Embryonic facial prominence (tissue), 1 donor: ENCODE measurements around the gene CIBAR2.
"Not testable (repeated sequence)": the region's sequence is repeated elsewhere in the genome, so short reads cannot be mapped to it uniquely, and the experiment has no call there.

Experiments used
- DNase-seq: peaks from one replicate; pipeline ENCODE4 v3.0.0-alpha.2; 2016; ENCODE audit errors: extremely low spot score

CIBAR2 gene

DNA sequence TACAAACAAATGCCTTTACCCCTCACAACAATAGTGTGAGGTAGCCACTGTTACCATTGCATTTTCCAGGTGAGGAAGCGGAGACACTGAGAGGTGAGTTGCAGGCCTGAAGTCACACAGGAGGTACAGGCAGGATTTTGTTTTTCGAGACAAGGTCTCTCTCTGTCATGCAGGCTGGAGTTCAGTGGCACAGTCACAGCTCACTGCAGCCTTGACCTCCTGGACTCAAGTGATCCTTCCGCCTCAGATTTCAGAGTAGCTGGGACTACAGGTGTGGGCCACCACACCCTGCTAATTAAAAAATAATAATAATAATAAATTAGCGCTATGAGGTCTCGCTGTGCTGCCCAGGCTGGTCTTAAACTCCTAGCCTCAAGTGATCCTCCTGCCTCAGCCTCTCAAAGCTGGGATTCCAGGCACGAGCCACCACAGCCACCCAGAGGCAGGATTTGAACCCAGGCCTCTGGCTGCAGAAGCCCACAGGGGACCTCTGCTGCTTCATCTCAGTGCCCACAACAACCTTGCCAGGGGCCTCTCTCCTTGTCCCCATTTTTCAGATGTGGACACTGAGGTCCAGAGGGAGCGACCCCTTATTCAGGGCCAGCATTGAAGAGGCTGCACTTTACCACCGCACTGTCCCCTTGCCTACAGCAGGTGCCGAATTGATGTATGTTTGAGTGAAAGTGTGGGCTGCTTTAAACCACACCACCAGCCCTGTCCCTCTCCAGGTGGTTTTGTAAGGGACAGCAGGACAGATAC is 16.0 kb upstream of the CIBAR2 start:
- no peak for DNase-seq

DNA sequence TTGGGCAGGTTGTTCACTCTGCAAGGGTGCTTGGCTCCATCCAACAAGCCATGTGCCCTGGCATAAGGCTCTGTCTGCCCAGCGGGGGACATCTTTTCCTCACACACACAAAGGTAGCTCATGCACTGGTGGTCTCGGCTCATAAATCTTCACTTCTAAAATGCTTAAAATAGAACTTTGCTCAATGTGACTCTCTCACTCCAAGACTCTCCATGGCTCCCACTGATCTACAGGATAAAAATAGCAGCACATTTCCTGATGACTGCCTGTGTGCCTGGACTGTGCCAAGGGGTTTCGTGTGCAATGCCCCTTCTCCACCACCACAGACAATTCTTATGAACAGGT is 15.1 kb upstream of the CIBAR2 start:
- no peak for DNase-seq

DNA sequence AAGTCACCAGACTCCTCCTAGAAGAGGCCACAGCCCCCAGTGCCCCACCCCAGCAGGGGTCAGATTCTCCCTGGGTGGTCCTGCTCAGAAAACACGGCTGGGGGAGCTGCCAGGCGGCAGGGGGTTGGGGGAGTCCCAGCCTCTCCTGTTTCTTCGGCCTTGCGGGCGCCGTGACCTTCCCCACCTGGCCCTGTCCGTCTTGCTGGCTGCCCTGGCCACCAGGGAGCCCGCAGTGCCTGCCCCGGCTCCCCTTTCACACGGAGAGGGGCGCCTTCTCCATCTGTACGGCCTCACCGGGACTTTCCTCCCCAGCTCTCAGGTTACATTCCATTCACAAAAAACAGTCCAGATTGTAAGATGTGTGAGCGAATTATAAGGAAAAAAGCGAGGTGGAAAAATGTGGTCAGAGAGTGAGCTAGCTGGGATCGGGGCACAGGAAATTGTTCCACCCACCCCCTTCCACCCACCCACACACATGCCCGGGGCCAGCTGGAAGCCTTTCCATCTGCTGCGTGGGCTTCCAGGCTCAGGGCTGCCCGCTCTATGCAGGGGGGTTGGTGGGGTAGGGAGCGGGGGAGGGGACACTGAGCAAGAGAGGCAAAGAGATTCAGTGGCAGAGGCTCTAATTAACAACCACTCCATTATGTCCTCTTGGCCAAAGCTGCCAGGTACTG is 14.6 kb upstream of the CIBAR2 start:
- DNase-seq, result peak; percentile 80

DNA sequence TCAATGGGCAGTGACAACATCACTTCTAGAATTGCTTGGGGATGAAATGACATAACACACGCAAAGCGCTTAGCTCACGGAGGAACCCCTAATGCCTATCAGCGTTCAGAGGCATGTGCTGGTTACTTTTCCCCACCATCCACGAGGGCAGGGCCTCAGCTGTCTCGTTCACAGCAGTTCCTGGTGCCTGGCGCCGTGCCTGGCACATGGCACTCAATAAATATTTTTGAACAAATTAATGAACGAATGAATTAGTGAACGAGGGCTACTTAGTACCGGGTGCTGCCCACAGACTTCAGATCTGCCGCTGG is 14.1 kb upstream of the CIBAR2 start:
- no peak for DNase-seq

DNA sequence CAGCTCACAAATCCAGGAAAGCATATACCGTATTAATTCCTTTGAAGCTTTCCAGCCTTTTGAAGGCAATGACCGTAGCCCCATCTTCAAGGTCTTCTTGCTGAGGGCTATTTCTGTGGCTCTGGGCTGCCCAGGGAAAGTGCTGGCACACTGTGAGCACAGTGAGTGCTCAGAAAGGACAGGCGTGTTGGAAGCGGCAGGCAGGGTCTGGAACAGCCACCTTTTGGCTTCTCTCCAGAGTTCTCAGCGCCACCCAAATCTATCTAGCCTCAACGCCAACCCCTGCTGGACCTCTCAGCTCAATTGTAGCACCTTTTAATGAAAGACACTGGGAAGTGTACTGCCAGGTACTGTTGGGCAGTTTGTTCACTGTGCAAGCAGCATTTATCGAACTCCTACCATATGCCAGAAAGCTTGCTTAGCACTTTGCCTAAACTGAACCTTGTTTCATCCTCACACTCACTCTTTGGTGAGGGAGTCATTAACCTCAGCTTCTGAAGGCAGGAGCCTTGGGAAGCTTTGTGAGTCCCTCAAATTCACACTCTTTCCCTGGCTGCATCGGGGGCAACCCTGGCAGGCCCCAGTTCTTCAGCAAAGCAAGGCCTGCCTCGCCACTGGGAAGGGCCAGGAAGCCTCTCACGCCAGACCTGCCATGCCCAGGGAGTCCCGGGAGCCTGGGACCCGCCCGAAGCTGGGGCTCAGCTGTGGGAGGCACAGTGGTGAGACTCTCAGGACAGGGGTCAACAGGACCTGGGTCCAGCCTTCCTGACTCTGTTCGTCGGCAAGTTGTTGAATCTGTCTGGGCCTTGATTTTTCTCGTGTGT is 13.5 kb upstream of the CIBAR2 start:
- no peak for DNase-seq

DNA sequence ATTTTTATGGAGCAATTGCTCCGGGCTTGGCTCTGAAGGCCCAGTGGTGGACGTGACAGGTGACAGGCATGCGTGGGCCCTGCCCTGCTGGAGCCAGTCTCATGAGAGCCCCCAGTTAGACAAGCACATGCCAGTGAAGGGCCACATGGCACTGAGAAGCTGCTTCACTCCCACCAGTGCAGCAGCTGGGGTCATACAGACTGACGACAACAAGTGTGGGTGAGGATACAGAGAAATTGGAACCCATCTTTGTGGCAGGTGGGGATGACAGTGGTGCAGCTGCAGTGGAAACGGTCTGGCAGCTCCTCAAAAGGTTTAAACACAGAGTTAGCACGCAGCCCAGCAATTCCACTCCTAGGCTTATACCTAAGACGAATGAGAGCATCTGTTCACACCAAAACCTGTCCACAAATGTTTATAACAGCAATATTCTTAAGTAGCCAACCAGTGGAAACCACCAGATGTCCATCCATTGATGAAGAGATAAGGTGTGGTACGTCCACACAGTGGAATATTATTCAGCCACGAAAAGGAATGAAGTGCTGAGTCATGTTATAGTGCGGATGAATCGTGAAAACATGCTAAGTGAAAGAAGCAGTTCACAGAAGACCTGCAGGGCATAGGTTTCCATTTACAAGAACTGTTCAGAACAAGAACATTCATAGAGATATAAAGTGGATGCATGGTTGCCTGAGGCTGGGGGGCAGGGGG is 12.5 kb upstream of the CIBAR2 start:
- no peak for DNase-seq

DNA sequence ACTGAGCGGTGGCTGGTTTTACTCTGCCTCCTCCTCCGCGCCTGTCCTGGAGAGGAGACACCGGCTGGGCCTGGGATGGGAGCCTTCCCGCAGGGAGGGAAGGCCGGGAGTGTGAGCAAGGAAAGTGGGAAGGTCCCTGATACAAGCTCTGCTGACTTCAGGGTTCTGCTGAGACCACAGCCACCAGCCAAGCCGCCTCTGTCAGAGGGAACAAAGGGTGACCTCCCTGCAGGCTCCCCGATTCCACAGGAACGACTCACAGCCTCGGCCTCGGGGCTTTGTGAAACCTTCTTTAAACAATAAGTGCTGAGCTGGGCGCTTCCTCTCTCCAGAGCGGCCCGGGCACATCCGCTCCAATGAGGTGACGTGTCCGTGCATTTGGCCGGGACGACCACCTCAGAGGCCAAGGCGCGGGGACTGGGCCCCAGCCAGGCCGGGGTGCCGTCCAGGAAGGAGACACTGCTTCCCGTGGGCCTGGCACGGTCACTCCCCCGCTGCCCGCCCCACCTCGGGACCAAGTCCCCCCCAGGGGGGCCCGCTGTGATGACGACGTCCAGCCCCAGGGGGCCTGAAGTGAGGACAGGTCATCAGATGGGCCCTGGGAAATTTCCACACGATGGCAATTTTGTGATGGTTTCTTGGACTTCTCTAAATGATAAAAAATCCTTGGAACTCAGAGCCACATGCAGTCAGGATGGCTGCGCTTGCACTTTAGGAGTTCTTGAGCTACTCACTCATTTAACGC is 11.8 kb upstream of the CIBAR2 start:
- DNase-seq, result no peak

DNA sequence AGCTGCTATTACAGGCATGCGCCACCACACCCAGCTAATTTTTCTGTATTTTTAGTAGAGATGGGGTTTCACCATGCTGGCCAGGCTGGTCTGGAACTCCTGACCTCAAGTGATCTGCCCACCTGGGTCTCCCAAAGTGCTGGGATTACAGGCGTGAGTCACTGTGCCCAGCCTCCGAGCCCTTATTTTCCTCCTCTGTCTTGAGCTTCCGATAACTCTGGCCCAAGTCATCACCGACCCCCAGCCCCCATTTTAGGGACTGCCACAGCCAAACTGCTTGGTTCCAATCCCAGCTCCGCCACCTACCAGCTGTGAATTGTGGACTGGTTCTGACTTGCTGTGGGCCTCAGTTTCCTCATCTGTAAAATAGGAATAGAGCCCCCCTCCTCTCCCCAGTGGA is 11.2 kb upstream of the CIBAR2 start:
- not testable (repeated sequence) for DNase-seq

DNA sequence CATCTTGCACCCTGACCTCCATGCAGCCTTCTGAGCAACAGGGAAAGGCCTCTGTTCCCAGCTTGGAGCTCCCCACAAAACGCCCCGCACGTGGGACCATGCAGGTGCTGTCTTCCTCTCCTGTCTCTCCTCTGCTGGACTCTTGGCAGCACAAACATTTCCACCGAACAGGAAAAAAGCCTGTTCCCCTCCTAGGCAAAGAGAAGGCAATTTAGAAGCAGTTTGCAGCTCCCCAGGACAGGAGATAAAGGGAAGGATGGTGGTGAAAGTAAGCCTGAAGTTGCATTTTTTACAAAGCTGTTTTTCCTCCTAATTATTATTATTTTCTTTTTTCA is 7.7 kb upstream of the CIBAR2 start:
- DNase-seq, result no peak

DNA sequence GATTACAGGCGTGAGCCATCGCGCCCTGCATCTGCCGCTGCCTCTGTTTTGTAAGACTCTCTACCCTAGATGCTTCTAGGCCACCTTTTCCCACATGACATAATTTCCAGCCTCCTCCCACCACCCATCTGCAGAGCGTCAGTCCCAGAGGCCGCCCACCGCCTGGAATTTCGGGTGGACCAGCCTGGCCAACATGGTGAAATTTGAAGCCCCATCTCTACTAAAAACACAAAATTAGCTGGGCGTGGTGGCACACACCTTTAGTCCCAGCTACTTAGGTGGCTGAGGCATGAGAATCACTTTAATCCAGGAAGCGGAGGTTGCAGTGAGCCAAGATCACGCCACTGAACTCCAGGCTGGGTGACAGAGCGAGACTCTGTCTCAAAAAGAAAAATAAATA is 5.1 kb upstream of the CIBAR2 start:
- no peak for DNase-seq

DNA sequence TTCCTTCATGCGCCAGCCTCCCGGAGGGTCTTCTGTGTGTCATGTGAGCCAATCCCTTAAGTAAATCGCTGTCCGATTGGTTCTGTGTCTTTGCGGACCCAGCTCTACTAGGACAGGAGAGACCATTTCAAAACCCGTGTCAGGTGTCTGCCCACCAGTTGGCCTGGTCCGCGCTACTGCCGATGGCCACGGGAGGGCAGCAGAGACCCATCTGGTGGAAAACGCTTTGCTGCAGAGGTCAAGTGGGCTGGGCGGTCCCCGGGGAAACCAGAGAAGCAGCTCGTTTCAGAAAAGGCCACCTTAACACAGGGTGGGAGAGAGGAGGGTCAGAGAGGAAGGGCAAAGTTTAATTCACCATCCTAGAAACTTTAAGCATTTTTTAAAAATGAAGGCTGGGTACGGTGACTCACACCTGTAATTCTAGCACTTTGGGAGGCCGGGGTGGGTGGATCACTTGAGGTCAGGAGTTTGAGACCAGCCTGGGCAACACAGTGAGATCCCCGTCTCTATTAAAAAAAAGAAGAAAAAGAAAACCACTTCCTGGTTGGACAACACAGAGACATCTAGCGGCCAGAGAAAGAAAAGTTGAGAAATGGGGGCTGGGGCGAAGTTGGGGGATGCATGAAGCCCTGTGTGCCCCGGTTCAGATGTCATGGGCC is 2.8 kb upstream of the CIBAR2 start:
- no peak for DNase-seq

DNA sequence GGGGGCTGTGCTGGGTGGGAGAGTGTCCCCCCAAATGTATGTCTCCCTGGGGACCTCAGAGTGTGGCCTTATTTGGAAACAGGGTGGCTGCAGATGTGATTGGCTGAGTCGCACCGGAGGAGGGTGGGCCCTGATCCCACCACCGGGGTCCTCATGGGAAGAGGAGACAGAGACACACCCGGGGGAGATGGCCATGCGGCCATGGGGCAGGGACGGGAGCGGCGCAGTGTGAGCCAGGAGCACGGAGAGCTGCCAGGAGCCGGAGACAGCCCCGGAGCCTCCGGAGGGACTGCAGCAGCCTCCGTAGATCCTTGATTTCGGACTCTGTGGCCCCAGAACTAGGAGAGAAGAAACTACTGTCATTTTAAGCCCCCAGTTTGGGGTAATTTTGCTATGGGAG is 1.6 kb upstream of the CIBAR2 start:
- DNase-seq, result no peak

DNA sequence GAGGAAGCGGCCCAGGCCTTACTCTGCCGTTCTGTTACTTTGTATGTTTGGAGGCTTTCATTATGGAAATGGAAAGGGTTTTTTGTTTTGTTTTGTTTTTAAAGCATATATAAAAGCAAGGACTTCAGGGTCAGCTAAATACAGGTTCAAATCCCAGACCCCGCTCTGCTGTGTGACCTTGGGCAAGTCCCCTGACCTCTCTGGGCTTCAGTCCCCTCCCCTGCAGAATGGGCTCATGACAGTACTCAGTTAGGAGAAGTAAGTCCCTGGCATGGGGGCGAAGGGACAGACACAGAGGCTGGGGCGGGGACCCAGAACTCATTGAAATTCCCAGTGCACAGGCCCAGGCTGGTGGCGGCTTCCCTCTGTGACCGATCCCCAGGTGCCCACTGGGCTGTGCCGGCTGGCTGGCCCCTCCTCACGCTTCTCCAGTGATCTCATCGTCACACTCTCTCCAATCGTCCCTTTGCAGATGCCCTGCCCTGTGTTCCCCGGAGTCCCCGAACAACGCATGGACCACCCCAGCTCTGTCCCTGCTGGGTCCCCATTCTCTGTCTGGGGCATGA is 979 bp upstream of the CIBAR2 start:
- no peak for DNase-seq

DNA sequence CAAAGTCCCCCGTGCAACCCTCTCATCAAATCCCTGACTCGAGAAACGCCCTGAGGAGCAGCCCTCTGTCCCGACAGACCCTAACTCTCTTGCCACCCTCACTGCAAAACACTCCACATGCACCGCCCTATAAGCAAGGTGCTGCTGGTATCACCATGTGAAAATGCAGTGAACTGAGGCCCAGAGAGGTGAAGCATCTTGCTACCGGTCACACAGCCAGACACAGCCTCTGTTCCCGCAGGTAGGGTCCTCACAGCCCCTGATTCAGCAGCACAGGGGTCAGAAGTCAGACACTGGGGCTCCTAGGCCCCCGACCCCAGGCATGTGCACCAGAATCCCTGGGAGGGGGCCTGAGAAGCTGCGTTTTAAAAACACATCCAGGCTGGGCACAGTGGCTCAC is 1.1 kb downstream of the CIBAR2 start:
- DNase-seq, result no peak

DNA sequence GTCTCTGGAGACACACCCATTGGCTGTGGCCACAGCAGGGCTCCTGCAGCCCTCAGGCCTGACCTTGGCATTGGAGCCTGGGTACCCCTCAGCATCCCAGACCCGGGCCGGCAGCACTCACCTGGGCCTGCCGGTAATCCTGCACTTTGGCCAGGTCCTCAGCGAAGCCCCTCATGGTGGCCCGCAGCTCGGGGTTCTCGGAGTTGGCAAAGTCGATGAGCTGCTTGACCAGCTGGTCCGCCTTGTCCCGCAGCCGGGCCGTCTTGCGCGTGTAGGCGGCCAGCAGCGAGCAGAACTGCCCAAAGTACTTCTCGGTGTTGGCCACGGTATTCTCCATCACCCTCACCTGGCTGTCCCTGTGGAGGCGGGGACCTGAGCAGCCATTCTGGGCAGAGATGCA is 2.2 kb downstream of the CIBAR2 start:
- no peak for DNase-seq

DNA sequence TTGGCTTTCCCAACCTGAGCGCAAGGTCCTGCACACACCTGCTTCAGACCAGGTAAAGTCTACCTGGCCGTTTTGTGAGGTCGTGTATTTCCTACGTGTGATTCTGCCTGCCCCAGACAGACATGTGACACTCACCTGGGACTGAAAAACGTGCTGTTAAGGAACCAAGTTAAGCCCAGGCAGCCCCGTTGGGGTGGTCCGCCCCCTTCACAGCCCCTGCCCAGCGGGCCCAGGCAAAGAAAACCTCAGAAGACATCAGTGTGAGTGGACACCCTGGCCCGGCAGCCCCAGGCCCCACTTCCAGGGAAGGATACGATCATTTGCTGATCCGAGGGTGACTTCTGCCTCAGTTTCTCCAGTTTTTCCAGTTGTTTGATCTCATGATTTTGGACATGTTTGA is 4.7 kb downstream of the CIBAR2 start:
- DNase-seq, result no peak

DNA sequence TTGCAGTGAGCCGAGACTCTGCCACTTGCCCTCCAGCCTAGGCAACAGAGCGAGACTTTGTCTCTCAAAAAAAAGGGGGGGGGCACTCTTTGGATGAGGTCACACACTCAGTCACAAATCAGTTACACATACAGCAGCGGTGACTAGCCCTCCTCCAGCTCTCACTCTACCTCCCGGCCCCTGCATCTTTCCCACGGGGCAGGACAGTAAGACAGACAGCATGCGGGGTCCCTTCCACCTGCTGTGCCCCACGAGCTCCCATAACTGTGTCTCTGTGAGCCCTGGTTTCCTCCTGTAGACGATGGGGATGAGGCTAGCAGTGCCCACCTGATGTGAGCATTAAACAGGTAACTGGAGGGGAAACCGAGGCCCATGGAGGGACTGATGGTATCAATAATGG is 5.2 kb downstream of the CIBAR2 start:
- DNase-seq, result no peak

DNA sequence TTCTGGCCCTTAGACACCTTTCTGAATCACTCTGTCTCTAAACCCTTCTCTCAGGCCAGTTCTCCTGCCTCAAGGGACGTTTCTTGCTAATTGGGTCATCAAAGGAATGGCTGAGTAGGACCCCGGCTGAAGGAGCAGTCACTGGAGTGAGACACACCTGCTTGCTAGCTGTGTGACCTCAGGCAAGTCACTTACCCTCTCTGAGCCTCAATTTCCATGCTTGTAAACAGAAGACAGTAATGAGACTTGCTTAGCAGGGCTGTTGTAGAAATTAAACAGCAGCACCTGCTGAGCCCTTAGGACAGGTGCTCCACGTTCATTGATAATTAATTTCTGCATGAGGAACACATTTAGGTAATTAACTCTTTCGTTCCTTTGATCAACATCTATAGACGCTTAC is 6.8 kb downstream of the CIBAR2 start:
- no peak for DNase-seq

DNA sequence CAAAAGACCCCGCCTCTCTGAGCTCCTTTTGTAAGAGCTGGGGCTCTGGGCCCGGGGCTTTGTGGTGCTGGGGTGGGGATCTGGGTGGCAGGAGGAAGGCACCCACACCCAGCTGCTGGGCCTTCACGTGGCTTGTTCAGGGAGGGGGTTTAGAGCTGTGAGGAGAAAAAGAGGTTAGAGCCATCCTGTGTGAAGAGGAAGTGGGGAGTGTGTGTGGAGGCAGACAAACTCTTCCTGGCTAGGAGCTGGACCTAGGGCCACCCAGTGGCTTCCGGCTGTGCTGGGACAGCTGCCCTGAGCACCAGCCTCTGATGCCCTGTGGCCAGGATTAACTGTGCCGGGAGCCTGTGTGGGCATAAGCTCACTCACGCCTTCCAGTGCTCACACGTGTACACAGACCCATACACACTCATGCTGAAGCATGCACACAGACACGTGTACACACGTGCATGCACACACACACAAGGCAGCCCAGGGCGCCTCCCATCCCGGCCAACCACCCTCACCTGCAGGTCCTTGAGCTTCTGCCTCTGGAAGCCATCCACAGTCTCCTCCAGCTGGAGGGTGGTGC is 7.4 kb downstream of the CIBAR2 start:
- DNase-seq, result no peak

DNA sequence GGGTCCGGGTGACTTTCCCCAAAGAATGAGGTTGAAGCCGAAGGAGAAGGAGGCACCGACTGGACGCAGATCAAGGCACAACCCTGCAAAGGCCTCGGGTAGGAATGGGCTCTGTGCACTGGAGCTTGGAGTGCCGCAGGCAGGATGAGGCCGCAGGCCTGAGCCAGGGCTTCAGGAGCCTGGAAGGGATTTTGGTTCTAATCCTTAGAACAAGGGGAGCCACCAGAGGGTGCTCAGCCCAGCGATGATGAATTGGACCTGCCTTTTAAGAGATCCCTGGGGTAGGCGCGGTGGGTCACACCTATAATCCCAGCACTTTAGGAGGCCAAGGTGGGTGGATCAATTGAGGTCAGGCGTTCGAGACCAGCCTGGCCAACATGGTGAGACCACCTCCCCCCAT is 8.1 kb downstream of the CIBAR2 start:
- DNase-seq, result no peak
